ENCODE measurements around the gene TENM4.
"Not testable (repeated sequence)": the region's sequence is repeated elsewhere in the genome, so short reads cannot be mapped to it uniquely, and the experiment has no call there.

Gene TENM4

GRCh38 chr11:78645226-78646202 is 795.3 kb downstream of the TENM4 start:
- DNase-seq = no peak

- no peak for DNase-seq
Measured at GRCh38 chr11:78643676-78644056, 797.2 kb downstream of the TENM4 start.

- DNase-seq = no peak
Measured at GRCh38 chr11:78642979-78643675, 797.7 kb downstream of the TENM4 start.

- no peak for DNase-seq
Measured at GRCh38 chr11:78641541-78641940, 799.3 kb downstream of the TENM4 start.

- DNase-seq = no peak
Measured at GRCh38 chr11:78638704-78639380, 802.0 kb downstream of the TENM4 start.

- not testable (repeated sequence) for DNase-seq
Measured at GRCh38 chr11:78637527-78637926, 803.3 kb downstream of the TENM4 start.

- DNase-seq = no peak
Measured at GRCh38 chr11:78635814-78636506, 804.9 kb downstream of the TENM4 start.

- no peak for DNase-seq
Measured at GRCh38 chr11:78633516-78634310, 807.1 kb downstream of the TENM4 start.

GRCh38 chr11:78630561-78631303 is 810.1 kb downstream of the TENM4 start:
- DNase-seq = no peak

- DNase-seq = no peak
Measured at GRCh38 chr11:78630155-78630554, 810.7 kb downstream of the TENM4 start.

GRCh38 chr11:78622666-78623065 is 818.2 kb downstream of the TENM4 start:
- no peak for DNase-seq

- no peak for DNase-seq
Measured at GRCh38 chr11:78620159-78620558, 820.7 kb downstream of the TENM4 start.

GRCh38 chr11:78615724-78616123 is 825.1 kb downstream of the TENM4 start:
- no peak for DNase-seq

- DNase-seq = no peak
Measured at GRCh38 chr11:78613378-78613813, 827.4 kb downstream of the TENM4 start.

- no peak for DNase-seq
Measured at GRCh38 chr11:78612721-78613377, 828.0 kb downstream of the TENM4 start.

- DNase-seq = not testable (repeated sequence)
Measured at GRCh38 chr11:78609321-78609720, 831.5 kb downstream of the TENM4 start.

GRCh38 chr11:78607696-78608095 is 833.1 kb downstream of the TENM4 start:
- DNase-seq = no peak

- DNase-seq = no peak
Measured at GRCh38 chr11:78606667-78607066, 834.2 kb downstream of the TENM4 start.

- no peak for DNase-seq
Measured at GRCh38 chr11:78605296-78605695, 835.5 kb downstream of the TENM4 start.

GRCh38 chr11:78603792-78604191 is 837.0 kb downstream of the TENM4 start:
- DNase-seq = no peak
